ENCODE measurements around the gene PIH1D2. TPM values are rescaled to one million over a fixed set of nuclear protein-coding genes. Genes with fewer than 3 reads are reported as not detected.
"Not testable (repeated sequence)": the region's sequence is repeated elsewhere in the genome, so short reads cannot be mapped to it uniquely, and the experiment has no call there.

PIH1D2 gene
- total RNA-seq, 1 donor from 2014 or later = 0.44 TPM

- ChIA-PET POLR2A (no interaction called here), CTCF (no interaction called here)
- H3K9me3 Mint-ChIP-seq = no peaks in the 10 kb centered on the region
- peaks cover 59% of the 10 kb centered on the region for H3K36me3 Mint-ChIP-seq (ENCODE audit: low read depth)
- peaks cover 22% of the 10 kb centered on the region for H3K4me1 Mint-ChIP-seq
- no peak overlapping the region for H3K27ac Mint-ChIP-seq
- H3K4me3 Mint-ChIP-seq = no peak overlapping the region
- DNase-seq = no peak
- no peaks in the 10 kb centered on the region for H3K27me3 Mint-ChIP-seq
- TF ChIP-seq, protein P1, sequence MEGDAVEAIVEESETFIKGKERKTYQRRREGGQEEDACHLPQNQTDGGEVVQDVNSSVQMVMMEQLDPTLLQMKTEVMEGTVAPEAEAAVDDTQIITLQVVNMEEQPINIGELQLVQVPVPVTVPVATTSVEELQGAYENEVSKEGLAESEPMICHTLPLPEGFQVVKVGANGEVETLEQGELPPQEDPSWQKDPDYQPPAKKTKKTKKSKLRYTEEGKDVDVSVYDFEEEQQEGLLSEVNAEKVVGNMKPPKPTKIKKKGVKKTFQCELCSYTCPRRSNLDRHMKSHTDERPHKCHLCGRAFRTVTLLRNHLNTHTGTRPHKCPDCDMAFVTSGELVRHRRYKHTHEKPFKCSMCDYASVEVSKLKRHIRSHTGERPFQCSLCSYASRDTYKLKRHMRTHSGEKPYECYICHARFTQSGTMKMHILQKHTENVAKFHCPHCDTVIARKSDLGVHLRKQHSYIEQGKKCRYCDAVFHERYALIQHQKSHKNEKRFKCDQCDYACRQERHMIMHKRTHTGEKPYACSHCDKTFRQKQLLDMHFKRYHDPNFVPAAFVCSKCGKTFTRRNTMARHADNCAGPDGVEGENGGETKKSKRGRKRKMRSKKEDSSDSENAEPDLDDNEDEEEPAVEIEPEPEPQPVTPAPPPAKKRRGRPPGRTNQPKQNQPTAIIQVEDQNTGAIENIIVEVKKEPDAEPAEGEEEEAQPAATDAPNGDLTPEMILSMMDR (IDR thresholded peaks at IDR 0.05) = no peak
- ATAC-seq (ENCODE audit: low read depth) = no peak
- intact Hi-C loops (cut with micrococcal nuclease) = no loop called here
Measured at GRCh38 chr11:112029460-112029859, 44.4 kb downstream of the PIH1D2 start.

DNA sequence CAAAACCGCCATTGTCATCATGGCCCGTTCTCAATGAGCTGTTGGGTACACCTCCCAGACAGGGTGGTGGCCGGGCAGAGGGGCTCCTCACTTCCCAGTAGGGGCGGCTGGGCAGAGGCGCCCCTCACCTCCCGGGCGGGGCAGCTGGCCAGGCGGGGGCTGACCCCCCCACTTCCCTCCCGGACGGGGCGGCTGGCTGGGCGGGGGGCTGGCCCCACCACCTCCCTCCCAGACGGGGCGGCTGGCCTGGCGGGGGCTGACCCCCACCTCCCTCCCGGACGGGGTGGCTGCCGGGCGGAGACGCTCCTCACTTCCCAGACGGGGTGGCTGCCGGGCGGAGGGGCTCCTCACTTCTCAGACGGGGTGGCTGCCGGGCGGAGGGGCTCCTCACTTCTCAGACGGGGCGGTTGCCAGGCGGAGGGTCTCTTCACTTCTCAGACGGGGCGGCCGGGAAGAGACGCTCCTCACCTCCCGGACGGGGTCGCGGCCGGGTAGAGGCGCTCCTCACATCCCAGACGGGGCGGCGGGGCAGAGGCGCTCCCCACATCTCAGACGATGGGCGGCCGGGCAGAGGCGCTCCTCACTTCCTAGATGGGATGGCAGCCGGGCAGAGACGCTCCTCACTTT, 46.9 kb downstream of the PIH1D2 start:
- H3K4me3 Mint-ChIP-seq; H3K27ac Mint-ChIP-seq; intact Hi-C loops (cut with micrococcal nuclease); CTCF ChIA-PET; DNase-seq; H3K27me3 Mint-ChIP-seq; ATAC-seq (ENCODE audit: low read depth); H3K9me3 Mint-ChIP-seq: not testable (repeated sequence)
- POLR2A ChIA-PET = interaction anchor here (1.6 kb wide), 1 partner anchor 16 kb away, joined by 6 read pairs; no protein-coding TSS in a partner anchor
- Mint-ChIP-seq H3K4me1 (peaks cover 37% of the 10 kb centered on the region), H3K36me3 (ENCODE audit: low read depth) (peaks cover 42% of the 10 kb centered on the region)

- Mint-ChIP-seq H3K4me1 (peaks cover 37% of the 10 kb centered on the region), H3K27me3 (no peaks in the 10 kb centered on the region), H3K4me3 (peak overlapping the region; percentile 100), H3K9me3 (no peaks in the 10 kb centered on the region), H3K27ac (peak overlapping the region; percentile 100), H3K36me3 (ENCODE audit: low read depth) (peaks cover 38% of the 10 kb centered on the region)
- intact Hi-C loops (cut with micrococcal nuclease) = loop anchor here (1.0 to 2.0 kb wide), 7 partner anchors 21 to 155 kb away; partner anchors contain the start of genes ALG9, CFAP68, FDXACB1 and NKAPD1
- ATAC-seq (ENCODE audit: low read depth) (no peak), DNase-seq (no peak)
- POLR2A ChIA-PET = interaction anchor here (0.6 to 1.5 kb wide), 4 partner anchors 9 to 155 kb away, joined by 3 to 12 read pairs (median 4); partner anchors contain the start of gene ALG9
- TF ChIP-seq, protein P1 (IDR thresholded peaks at IDR 0.05) = no peak
- CTCF ChIA-PET = no interaction called here
Measured at GRCh38 chr11:112025707-112026106, 48.1 kb downstream of the PIH1D2 start.

DNA sequence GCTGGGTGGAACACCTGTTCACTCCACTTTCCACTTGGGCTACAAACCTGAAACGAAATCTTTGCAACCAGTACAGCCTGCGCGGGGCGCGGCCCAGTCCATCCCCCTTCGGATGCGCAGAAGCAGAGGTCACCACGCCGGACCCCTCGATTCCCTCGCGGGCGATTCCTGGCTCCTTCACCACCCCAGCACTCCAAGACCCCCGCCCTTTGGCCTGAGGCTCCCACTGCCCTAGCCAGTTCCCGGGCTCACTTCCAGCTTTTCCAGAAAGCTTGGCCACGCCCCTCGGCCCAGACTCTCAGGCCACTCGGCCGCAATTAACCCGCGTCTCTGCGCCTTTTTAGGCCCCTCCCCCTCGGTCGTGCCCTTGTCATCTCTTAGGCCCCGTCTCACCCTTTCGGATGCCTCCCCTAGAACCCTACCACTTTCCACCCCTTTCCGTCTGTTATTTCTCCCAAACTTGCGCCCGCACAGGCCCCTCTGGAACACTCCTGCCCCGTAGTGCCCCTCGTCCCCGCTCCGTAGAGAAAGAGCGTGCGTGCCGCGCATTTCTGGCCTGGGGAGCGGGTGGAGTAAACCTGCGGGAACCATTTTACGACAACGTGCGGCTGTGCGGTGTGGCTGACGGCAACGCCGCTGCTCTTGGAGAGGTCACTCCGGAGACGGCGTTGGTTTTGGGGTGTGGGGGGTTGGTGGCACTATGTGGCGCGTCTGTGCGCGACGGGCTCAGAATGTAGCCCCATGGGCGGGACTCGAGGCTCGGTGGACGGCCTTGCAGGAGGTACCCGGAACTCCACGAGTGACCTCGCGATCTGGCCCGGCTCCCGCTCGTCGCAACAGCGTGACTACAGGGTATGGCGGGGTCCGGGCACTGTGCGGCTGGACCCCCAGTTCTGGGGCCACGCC, 48.8 kb downstream of the PIH1D2 start, which contains the start of gene DLAT:
Gene DLAT, plus strand, starts transcription at position 636 of the 906 bp plus-strand sequence. Its CDS starts 65 bp downstream, at position 701.
- H3K4me3 Mint-ChIP-seq = peak within 1 kb of the TSS; percentile 100
- TF ChIP-seq, protein P1 (IDR thresholded peaks at IDR 0.05) = no peak
- H3K9me3 Mint-ChIP-seq = no peaks in the 10 kb centered on the region
- no peaks in the 10 kb centered on the region for H3K27me3 Mint-ChIP-seq
- H3K4me1 Mint-ChIP-seq = peaks cover 37% of the 10 kb centered on the region
- ChIA-PET POLR2A (interaction anchor here (1.0 to 2.1 kb wide), 9 partner anchors 10 to 422 kb away, joined by 3 to 12 read pairs (median 5); partner anchors contain the start of genes ALG9, SDHD, SIK2 and TIMM8B), CTCF (interaction anchor here (1.3 kb wide), 2 partner anchors 43 to 46 kb away, joined by 3 read pairs; no protein-coding TSS in a partner anchor)
- peak; percentile 77 for ATAC-seq (ENCODE audit: low read depth)
- H3K36me3 Mint-ChIP-seq (ENCODE audit: low read depth) = peaks cover 33% of the 10 kb centered on the region
- intact Hi-C loops (cut with micrococcal nuclease) = loop anchor here (1.0 to 5.0 kb wide), 10 partner anchors 9 to 423 kb away; partner anchors contain the start of genes ALG9, CFAP68, FDXACB1 and NKAPD1
- H3K27ac Mint-ChIP-seq = peak within 1 kb of the TSS; percentile 100
- DNase-seq = peak; percentile 78

DNA sequence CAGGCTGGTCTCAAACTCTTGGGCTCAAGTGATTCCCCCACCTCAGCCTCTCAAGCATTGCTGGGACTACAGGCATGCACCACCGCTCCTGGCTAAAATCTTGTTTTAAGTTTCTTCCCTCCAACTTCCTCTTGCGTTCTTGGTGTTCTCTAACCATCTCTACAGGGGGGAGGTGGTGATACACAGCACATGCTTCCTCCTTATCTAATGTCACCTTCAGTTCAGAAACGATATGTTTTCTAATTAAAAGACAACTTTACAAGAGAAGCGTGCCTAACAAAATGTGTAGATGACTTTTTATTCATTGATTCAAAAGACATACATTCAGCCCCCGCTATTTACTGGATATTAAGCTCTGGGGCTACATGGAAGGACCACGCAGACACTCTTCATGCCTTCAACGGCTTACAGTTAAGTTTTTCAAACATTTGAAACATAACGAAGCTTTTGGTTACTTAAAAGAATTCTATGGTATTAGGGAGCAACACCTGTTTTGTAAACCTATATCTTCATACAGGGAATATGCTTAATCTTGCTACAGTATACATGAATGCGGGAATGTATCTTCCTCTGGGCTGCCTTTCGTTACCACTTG, 49.5 kb downstream of the PIH1D2 start:
- CTCF ChIA-PET = interaction anchor here (1.3 kb wide), 2 partner anchors 42 to 45 kb away, joined by 3 read pairs; no protein-coding TSS in a partner anchor
- TF ChIP-seq, protein P1 (IDR thresholded peaks at IDR 0.05) = no peak
- Mint-ChIP-seq H3K36me3 (ENCODE audit: low read depth) (peaks cover 25% of the 10 kb centered on the region), H3K27me3 (no peaks in the 10 kb centered on the region), H3K9me3 (no peaks in the 10 kb centered on the region), H3K27ac (peak overlapping the region; percentile 100), H3K4me1 (peaks cover 37% of the 10 kb centered on the region), H3K4me3 (peak overlapping the region; percentile 100)
- POLR2A ChIA-PET = interaction anchor here (1.0 to 2.1 kb wide), 7 partner anchors 9 to 1290 kb away, joined by 3 to 8 read pairs (median 5); partner anchors contain the start of genes SDHD, SIK2, TIMM8B and TTC12
- ATAC-seq (ENCODE audit: low read depth) (peak; percentile 67), DNase-seq (no peak)
- intact Hi-C loops (cut with micrococcal nuclease) = loop anchor here (1.0 to 5.0 kb wide), 5 partner anchors 8 to 422 kb away; partner anchors contain the start of genes ALG9 and SIK2
